HG02642 (cell line): Measurements from ENCODE around the gene MIPOL1.
"Not testable (repeated sequence)": the region's sequence is repeated elsewhere in the genome, so short reads cannot be mapped to it uniquely, and the experiment has no call there.

ENCODE experiments used
- ATAC-seq: cut with Tn5 transposase; IDR thresholded peaks from one replicate; pipeline ENCODE4 v1.9.1; 2021; ENCODE audit warnings: mild to moderate bottlenecking; ENCODE audit not compliant: unreplicated experiment, poor library complexity

MIPOL1 gene

GRCh38 chr14:37186865-37187264, 10.9 kb upstream of the MIPOL1 start:
- no peak for ATAC-seq

- no peak for ATAC-seq
These were observed 10.4 kb upstream of the MIPOL1 start for GRCh38 chr14:37187294-37187693.

GRCh38 chr14:37187840-37188577, 9.7 kb upstream of the MIPOL1 start:
- ATAC-seq: not testable (repeated sequence)

DNA sequence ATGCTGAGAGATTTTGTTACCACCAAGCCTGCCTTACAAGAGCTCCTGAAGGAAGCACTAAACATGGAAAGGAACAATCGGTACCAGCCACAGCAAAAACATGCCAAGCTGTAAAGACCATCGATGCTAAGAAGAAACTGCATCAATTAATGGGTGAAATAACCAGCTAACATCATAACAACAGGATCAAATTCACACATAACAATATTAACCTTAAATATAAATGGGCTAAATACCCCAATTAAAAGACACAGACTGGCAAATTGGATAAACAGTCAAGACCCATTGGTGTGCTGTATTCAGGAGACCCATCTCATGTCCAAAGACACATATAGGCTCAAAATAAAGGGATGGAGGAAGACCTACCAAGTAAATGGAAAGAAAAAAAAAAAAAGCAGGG, 8.0 kb upstream of the MIPOL1 start:
- not testable (repeated sequence) for ATAC-seq

GRCh38 chr14:37194698-37195097, 3.0 kb upstream of the MIPOL1 start:
- no peak for ATAC-seq

- ATAC-seq: no peak
These were observed 2.4 kb upstream of the MIPOL1 start for GRCh38 chr14:37195327-37195726.

- ATAC-seq: no peak
These were observed 925 bp upstream of the MIPOL1 start for GRCh38 chr14:37196604-37197420.

GRCh38 chr14:37198273-37198598, 499 bp downstream of the MIPOL1 start:
- no peak for ATAC-seq

GRCh38 chr14:37198907-37199306, 1.2 kb downstream of the MIPOL1 start:
- no peak for ATAC-seq

DNA sequence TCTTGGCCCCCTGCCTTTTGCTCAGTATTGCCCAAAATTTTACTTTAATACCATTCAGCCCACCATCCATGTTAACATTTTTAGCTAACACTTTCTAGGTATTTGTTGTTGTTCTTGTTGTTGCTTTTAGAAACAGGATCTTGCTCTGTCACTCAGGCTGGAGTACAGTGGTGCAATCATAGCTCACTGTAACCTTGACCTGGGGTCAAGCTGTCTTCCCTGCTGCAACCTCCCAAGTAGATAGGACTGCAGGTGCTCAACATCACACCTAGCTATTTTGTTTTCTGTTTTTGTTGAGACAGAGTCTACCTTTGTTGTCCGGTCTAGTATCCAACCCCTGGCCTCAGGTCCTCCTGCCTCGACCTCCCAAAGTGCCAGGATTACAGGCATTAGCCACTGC, 4.0 kb downstream of the MIPOL1 start:
- no peak for ATAC-seq

DNA sequence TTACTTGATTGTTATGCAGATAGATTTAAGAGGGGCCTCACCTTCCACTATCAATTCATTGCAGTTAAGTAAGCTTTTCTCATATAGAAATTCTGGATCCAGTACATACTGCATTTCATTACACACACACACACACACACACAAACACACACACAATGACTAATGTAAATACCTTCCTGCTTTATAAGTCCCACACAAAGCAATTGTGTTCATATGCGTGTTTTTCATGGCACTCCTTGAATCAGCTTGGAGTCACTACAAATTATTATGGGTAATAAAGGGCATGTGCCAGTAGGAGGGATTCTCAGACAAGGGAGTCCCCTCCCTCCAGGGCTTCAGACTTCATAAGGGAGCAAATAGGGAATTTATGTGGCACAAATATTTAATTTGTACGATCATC, 4.5 kb downstream of the MIPOL1 start:
- no peak for ATAC-seq

DNA sequence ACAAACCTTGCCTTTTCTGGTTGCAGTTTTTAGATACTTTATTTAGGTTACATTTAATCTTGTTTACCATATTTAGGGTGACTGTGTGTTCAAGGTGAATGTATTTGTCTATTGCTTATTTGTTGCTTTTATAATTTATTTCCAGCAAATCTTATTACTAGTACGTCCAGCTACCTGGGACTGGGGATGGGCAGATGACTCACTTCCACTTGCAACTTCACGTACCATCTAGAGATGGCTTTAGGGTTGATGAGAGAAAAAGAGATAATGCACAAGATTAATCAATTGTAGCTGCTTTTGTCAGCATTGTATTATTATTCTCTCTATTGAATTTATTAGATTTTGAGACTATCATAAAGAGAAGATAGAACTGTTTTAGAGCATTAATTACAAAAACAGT, 5.1 kb downstream of the MIPOL1 start:
- ATAC-seq: no peak

DNA sequence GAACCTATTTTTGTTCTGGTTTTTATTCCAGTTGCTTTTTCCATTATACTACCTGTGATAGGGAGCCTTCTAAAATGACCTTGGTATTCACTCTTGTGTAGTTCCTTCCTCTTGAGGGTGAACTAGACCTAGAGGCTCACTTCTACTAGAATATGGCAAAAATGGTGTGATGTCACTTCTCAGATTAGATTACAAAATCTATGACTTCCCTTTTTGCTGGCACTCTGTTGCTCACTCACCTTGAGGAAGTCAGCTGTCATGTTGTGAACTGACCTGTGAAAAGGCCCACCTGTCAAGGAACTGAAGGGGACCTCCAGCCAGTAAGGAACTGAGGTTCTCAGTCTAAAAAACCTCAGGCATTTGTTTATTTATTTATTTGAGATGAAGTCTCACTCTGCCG, 5.7 kb downstream of the MIPOL1 start:
- ATAC-seq: no peak

- ATAC-seq: not testable (repeated sequence)
These were observed 8.2 kb downstream of the MIPOL1 start for GRCh38 chr14:37205623-37206605.

DNA sequence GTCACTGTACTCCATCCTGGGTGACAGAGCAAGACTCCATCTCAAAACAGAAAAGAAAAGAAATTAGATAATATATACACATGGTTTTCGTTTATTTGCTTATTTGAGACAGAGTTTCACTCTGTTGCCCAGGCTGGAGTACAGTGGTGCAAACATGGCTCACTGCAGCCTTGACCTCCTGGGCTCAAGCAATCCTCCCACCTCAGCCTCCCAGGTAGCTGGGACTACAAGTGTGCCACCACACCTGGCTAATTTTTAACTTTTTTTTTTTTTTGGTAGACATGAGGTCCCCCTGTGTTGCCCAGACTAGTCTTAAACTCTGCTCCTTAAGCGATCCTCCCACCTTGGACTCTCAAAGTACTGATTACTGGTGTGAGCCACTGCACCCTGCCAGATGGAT, 11.9 kb downstream of the MIPOL1 start:
- not testable (repeated sequence) for ATAC-seq

- no peak for ATAC-seq
These were observed 12.7 kb downstream of the MIPOL1 start for GRCh38 chr14:37210448-37210847.

- no peak for ATAC-seq
These were observed 15.3 kb downstream of the MIPOL1 start for GRCh38 chr14:37213016-37213415.

- no peak for ATAC-seq
These were observed 17.6 kb downstream of the MIPOL1 start for GRCh38 chr14:37215345-37215744.

GRCh38 chr14:37221073-37221472, 23.3 kb downstream of the MIPOL1 start:
- no peak for ATAC-seq

DNA sequence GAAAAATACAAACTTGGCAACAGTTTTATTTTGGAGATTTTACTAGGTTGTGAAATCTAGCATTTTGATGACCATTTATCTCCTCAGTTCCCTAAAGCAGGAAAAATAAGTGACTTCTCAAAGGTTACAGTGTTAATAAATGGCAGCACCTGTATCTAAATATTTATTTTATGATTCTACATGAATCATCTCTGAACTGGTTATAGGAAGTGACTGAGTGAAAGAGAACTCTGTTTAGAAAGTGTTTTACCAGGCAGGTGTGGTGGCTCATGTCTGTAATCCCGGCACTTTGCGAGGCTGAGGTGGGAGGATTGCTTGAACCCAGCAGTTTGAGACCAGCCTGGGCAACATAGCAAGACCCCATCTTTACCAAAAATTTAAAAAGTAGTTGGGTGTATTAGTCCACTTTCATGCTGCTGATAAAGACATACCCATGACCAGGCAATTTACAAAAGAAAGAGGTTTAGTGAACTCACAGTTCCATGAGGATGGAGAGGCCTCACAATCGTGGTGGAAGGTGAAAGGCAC, 26.3 kb downstream of the MIPOL1 start:
- no peak for ATAC-seq
